Measurements from ENCODE around the gene RNF215. TPM values are rescaled to one million over a fixed set of nuclear protein-coding genes. Genes with fewer than 3 reads are reported as not detected.

RNF215 gene
- total and polyA plus RNA-seq, 10 of the 15 experiments (the other 5 are each of a cell fraction or from before 2014, with no cell fraction given): 0.31 to 7.6 (median 3.0) TPM; not detected in 1

GRCh38 chr22:30413745-30414524, 26.7 kb upstream of the RNF215 start:
- ATAC-seq (no peak), FAIRE-seq (no peak), DNase-seq (ENCODE audit: low read depth, low spot score) (no peak)
- no peak for TF ChIP-seq MEF2B (IDR thresholded peaks at IDR 0.05; ENCODE audit: partially characterized antibody, poor library complexity, severe bottlenecking)
- TF ChIP-seq MXI1 (IDR thresholded peaks at IDR 0.05; ENCODE audit: low read depth, low read length): no peak
- no peak for TF ChIP-seq SPI1 (IDR thresholded peaks at IDR 0.05; ENCODE audit: borderline replicate concordance, insufficient read depth, low read depth, low read length)
- no peak for TF ChIP-seq ZBTB40 (IDR thresholded peaks at IDR 0.05; ENCODE audit: borderline replicate concordance)
- no peak for TF ChIP-seq SMAD1 (IDR thresholded peaks at IDR 0.05; ENCODE audit: low read depth, partially characterized antibody)
- TF ChIP-seq CBFB (IDR thresholded peaks at IDR 0.05; ENCODE audit: low read depth): no peak
- no peak for TF ChIP-seq EED (IDR thresholded peaks at IDR 0.05; ENCODE audit: low read depth)
- TF ChIP-seq ZNF24 (IDR thresholded peaks at IDR 0.05): no peak
- no peak for TF ChIP-seq RAD21 (IDR thresholded peaks at IDR 0.05; ENCODE audit: insufficient read depth, low read depth, low read length)
- TF ChIP-seq NFYB (IDR thresholded peaks at IDR 0.05; ENCODE audit: insufficient read depth, low read depth, low read length): no peak
- no peak for TF ChIP-seq ELK1 (IDR thresholded peaks at IDR 0.05; ENCODE audit: low read depth, low read length)
- no peak for TF ChIP-seq TARDBP (IDR thresholded peaks at IDR 0.05; ENCODE audit: borderline replicate concordance)
- TF ChIP-seq ESRRA (IDR thresholded peaks at IDR 0.05; ENCODE audit: low read length): no peak
- in situ Hi-C loops (cut with MboI) (no loop called here), intact Hi-C loops (cut with micrococcal nuclease; ENCODE audit: unreplicated experiment) (no loop called here)
- Histone ChIP-seq H3K9me3 (replicated peaks; ENCODE audit: control insufficient read depth, insufficient read depth, low read length) (no peaks in the 10 kb centered on the region), H3K27me3 (replicated peaks in 1 of 2; ENCODE audit: control insufficient read depth in 2 of 2, insufficient read depth in 2 of 2, low read length in 1 of 2) (no peaks in the 10 kb centered on the region), H3K36me3 (ENCODE audit: control insufficient read depth in 2 of 2, insufficient read depth in 2 of 2, low read length in 1 of 2) (peaks cover 0 to 8% of the 10 kb centered on the region in 2 experiments; a peak in 2 of 4 replicates), H3K4me1 (ENCODE audit: control insufficient read depth, insufficient read depth, low read length) (no peaks in the 10 kb centered on the region), H4K20me1 (ENCODE audit: control insufficient read depth, insufficient read depth) (no peaks in the 10 kb centered on the region), H3K27ac (ENCODE audit: control insufficient read depth, insufficient read depth) (no peak overlapping the region), H3K4me3 (no peak overlapping the region), H2AFZ (ENCODE audit: control insufficient read depth, low read depth, low read length) (no peak overlapping the region), H3K79me2 (ENCODE audit: control insufficient read depth, insufficient read depth, low read length) (no peaks in the 10 kb centered on the region), H3K4me2 (ENCODE audit: control insufficient read depth, insufficient read depth) (no peak overlapping the region), H3K9ac (ENCODE audit: control insufficient read depth, insufficient read depth, low read length) (no peak overlapping the region)
- RAD21 ChIA-PET (ENCODE audit: unreplicated experiment): interaction anchor here (1.3 to 1.8 kb wide), 2 partner anchors 10 to 22 kb away, joined by 4 to 5 read pairs; no protein-coding TSS in a partner anchor
- WGBS (ENCODE audit: insufficient coverage, insufficient replicate concordance, low lambda C conversion rate, missing lambda C conversion rate): 70% methylated on average over 5 of the region's 5 CpGs
- CTCF ChIA-PET: interaction anchor here (0.8 to 2.4 kb wide), 4 partner anchors 8 to 22 kb away, joined by 3 to 9 read pairs (median 3); partner anchors contain the start of gene MTFP1
- SMC1A ChIA-PET (ENCODE audit: uncharacterized antibody, unreplicated experiment): interaction anchor here (1.2 to 2.3 kb wide), 5 partner anchors 8 to 22 kb away, joined by 4 to 13 read pairs (median 4); partner anchors contain the start of gene MTFP1
- BruUV-seq (replicated peaks): no TSS peak
- POLR2A ChIA-PET: interaction anchor here (1.1 to 2.9 kb wide), 2 partner anchors 10 to 17 kb away, joined by 4 to 11 read pairs; partner anchors contain the start of gene SEC14L2

All from GM12878 (cell line).